GM19395 (cell line): Measurements from ENCODE around the gene KRT222.
A peak's percentile ranks its signal among the peaks of the same experiment; 100 is the strongest.

Experiments used
- ATAC-seq: cut with Tn5 transposase; IDR thresholded peaks from one replicate; pipeline ENCODE4 v1.9.1; 2021; ENCODE audit warnings: mild to moderate bottlenecking, moderate library complexity; ENCODE audit not compliant: unreplicated experiment

The KRT222 gene

DNA sequence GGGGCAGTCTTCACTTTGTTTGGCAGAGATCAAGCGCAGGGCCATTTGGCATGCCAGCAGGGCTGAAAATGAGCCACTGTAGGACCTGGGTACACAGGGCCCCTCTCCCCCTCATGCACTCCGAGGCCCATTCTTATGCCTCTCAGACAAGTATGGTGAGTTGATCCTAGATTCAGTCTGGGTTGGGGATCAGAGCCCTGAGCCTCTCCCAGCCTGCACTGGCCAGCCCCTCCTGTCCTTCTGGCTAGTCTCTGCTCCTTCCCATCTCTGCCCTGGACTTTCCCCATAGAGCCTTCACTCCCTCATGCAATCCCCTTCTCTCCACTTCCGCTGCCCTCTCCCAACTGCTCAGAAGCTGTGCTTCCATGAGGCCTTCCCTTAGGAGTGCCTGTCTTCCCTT, 48.4 kb downstream of the KRT222 start:
- ATAC-seq, result no peak

DNA sequence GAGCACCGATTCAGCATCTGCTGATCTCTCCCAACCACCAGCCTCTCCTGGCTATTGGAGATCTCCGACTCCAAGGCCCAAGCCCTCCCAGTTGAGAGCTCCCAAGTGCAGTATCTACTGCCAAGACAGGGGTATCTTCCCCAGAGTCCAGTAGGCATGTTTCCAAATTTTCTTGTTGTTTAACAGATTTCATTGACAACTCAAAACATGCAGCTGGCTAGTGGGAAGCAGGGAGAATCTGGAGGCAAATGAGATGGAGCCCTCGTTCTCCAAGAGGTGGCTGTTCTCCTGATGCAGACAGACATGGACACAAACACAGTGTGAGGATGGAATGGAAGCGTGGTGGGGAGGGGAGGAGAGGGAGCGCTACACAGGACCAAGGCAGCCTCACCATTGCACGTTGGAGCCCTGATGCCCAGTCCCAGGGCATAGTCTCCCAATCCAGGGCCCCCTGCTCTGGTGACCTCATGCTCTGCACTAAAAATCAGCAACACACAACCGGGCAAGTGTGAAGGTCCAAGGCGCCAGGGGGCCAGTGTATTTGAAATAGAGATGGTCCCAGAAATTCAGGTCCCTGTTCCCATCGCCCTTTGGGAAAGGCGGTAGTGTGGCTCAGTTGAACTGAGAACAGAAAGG, 49.0 kb downstream of the KRT222 start:
- ATAC-seq, result no peak

GRCh38 chr17:40615068-40615840, 49.7 kb downstream of the KRT222 start:
- ATAC-seq, result peak; percentile 72

DNA sequence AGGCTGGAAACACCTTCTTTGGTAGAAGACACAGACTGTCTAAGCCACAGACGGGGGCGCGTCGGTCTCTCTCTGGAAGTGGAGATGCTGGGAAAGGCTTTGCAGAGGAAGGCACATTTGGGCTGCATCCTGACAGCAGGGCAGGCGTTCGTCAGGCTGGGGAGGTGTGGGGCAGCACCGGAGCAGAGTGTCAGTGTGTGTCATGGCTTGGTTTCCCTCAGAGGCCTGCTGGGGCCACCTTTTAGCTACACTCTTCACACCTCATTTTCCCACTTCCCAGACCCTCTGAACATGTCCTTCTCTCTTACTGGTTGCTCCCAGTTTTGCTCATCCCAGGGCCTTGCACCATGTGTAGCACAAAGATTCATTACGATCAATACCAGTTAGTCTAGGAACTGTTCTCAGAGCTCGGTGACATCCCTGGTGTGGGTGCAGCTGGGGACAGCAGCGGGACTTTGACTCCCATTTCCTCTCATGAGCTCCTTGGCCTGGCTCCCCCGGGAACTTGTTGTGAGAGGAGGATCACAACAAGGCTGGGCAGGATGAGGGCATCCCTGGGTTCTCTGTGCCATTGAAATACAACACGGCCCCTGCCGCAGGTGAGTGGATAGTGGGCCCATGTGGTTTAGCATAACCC, 50.4 kb downstream of the KRT222 start:
- no peak for ATAC-seq

DNA sequence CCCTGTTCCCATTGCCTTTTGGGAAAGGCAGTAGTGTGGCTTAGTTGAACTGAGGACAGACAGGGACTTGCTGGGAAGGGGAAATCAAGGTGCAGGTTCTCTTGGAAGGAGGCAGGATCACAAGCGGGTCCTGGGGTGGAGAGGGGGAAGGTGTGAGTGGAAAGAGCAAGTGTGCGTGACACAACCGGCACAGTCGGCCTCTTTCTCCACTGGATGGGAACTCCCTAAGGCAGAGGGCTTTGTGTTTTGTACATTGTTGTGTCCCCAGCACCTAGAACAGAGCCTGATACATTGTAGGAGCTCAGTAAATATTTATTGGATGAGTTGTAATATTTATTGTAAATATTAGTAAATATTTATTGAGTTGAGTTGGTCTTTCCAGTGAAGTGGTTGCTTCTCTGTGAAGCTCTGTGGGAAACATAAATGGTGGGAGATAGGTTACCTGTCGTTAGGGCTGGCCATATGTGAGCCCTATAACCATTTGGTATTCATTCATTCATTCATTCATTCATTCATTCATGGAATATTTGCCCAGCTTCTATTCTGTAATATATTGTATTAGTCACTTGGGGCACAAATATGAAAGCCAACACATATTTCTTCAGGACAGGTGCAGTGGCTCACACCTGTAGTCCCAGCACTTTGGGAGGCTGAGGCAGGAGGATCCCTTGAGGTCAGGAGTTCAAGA, 51.4 kb downstream of the KRT222 start:
- no peak for ATAC-seq

DNA sequence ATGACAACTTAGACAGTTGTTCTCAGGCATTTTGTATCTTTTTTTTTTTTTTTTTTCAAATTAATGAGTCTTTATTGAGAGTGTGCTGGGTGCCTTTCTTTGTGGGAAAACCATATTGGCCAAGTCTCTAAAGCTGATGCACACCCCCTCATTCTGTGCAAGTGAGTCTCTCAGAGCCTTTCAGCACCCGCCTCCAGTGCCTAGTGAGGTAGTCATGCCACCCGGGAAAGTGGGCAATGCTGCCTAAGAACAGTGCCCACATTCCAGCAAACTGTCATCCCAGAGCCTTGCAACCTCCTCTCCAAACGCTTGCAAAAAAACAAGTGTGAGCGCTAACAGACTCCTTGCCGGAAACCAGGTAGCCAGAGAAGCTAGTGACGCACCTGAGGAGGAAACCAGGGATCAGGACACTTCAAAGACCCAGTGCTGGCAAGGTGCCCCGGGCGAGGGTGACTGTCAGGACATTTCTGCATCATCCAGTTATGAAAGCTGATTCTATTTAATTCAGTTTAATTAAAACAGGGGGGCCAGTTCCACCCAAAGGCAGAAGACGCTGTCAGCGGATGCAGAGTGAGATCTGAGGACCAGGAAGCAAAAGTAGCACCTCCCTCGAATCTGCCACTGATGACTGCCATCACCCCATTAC, 52.3 kb downstream of the KRT222 start:
- ATAC-seq, result no peak

DNA sequence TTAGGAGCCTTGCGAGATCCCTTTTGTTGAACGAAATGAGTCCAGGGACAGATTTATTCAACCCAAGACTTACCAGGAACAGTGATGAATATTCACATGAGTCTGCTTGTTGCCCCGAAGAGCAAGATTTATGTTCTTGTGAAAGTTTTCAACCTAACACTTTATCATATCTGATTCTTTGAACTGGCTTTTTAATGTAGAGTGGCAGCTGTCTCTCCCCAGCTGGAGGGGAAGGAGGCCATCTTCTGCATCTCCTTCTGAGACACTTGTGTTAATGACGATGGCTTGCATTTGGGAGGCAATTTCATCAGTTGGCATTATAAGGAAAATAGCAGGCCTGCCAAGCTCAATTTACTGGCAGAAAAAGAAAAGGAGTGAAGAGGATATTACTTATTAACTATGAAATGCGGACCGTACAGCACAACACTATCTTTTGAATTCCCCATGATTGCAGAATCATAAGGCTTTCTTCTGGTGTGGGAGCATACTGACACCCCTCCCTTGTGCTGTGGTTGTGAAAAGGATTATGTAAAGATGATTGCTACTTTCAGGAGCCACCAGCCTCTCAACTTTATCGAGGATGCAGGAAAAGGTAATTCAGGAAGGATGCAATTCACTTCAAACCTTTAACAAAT, 53.0 kb downstream of the KRT222 start:
- ATAC-seq, result no peak

DNA sequence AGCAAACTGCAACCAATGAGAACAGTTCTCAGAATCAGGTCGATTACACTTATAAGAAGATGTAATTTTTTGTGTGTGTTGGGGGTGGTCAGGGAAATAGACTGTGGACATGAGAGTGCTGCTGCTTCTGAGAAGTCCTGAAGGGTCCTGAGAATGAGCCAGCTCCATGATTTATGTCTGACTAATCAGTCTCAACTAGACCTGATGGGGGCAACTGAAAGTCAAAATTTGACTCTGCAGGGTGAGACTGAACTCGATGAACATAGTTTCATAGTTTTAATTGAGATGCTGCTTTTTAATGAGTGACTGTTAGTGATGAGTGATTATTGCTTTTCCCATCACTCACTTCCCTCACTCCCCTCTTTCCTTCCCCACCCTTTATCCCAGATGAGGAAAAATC, 54.6 kb downstream of the KRT222 start:
- no peak for ATAC-seq

DNA sequence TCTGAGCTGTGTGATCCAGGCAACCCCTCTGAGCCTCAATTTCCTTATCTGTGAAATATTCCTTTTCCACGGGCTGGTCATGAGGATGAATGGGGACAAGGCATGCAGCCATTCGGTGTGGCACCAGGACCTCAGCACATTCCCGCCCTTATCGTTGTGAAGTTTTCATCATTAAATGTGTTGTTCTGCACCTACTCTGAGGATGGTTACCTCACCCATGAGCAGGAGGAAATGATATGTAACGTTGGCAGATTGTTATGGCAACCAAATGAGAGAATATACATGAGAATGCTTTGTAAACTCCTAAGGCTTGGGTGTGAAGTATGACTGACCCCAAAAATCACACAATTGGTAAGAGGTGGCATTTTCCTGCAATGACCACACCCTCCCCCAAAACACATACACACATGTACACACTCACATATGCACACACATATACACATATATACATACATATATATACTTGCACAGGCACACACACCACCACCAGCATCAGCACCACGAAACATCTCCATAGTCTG, 56.9 kb downstream of the KRT222 start:
- ATAC-seq, result no peak

- ATAC-seq, result no peak
Observed at GRCh38 chr17:40607641-40608040, 57.3 kb downstream of the KRT222 start.

DNA sequence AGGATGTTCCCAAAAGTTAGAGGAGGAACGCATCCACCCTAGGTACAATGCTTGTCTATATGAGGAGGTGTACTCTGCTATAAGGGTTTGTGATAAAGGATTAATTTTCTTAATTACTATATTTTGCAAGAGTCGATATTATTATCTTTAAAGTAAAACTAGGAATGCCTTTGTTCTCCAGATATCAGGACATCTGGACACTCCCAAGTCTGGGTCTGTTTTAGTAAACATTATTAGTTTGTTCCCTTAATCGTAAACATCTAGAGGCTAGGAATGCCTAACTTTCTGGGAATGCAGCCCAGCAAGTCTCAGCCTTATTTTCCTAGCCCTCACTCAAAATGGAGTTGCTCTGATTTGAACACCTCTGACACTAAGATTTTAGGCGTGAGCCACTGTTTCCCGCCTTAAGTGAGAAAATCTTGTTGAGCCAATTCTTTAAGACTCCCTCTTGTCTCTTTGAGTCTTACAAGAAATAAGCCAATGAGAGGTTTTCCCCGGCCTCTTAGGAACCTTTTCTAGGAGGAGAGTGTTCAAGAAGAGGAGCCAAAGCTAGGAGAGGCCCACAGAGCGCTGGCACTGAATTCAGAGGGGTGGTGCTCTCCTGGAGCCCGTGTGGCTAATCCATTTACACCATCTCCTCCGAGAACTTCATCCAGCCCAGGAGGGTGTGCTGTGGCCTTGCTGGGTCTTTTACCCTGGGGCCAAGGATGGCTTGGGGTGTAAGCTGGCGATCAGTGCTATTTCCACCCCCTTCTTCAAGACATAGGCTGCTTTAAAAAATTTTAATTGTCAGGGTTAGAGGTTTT, 58.2 kb downstream of the KRT222 start:
- ATAC-seq, result no peak

DNA sequence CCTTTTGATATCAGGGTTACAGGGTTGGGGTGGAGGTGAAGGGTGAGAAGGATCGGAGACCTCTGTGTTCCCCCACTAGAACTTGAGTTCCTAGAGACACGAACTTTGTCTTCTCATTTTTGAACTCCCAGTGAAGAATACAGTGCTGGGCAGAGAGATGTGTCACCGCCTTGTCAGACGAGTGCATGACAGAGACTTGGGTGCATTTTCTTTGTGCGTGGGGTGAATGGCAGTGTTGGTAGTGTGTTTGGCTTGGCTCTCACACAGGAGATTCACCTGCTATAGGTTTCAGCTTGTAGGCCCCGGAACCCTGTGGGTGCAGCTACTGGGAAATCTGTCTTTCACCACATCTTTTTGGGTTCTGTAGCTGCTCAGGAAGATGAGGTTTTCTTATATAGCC, 59.7 kb downstream of the KRT222 start:
- no peak for ATAC-seq
